ENCODE data around the gene PSMB2.

GRCh38 chr1:35619237-35620121 lies 21.8 kb downstream of the PSMB2 start:
- TF ChIP-seq CTCF (IDR thresholded peaks at IDR 0.05) (no peak), POLR2A (IDR thresholded peaks at IDR 0.05) (no peak)
